HEK293 (cell line): Measurements from ENCODE around the gene KLK7.
A peak's percentile ranks its signal among the peaks of the same experiment; 100 is the strongest.

ENCODE experiments used
- CTCF ChIA-PET: fragments of 350-600 bp; formaldehyde crosslinking; extraction: SDS; loops from one replicate; lab custom pipeline; 2021; ENCODE audit warnings: antibody characterized with exemption; lab: Yijun Ruan, JAX
- POLR2A ChIA-PET: fragments of 300-600 bp; formaldehyde crosslinking; extraction: SDS; loops from one replicate; lab custom pipeline; 2020; ENCODE audit warnings: antibody characterized with exemption, inconsistent platforms; lab: Yijun Ruan, JAX
- H3K27ac ChIP-seq: fragments of 200-500 bp; sonication (Bioruptor generic); 2 replicates; pipeline ENCODE4 v1.5.1; 2014; ENCODE audit warnings: low read depth, low read length, control low read depth, inconsistent platforms; ENCODE audit errors: extremely low read depth
- H3K36me3 ChIP-seq, 2 experiments: fragments of 200-500 bp in 1 of 2; sonication (Bioruptor generic) in 1 of 2; 1 replicate in 1 of 2; 2 replicates in 1 of 2; pipeline ENCODE4 v1.5.1; 2014 to 2017; ENCODE audit warnings: inconsistent platforms in 2 of 2, low read length in 2 of 2; ENCODE audit not compliant: control insufficient read depth in 2 of 2, insufficient read depth in 1 of 2
- H3K4me1 ChIP-seq: fragments of 200-500 bp; sonication (Bioruptor generic); 2 replicates; pipeline ENCODE4 v1.5.1; 2014; ENCODE audit warnings: mild to moderate bottlenecking, low read length, inconsistent platforms; ENCODE audit not compliant: control insufficient read depth, insufficient read depth
- H3K4me3 ChIP-seq: 2 replicates; pipeline ENCODE4 v1.5.1; 2011; ENCODE audit warnings: low read depth, mild to moderate bottlenecking, control low read depth, low read length, moderate library complexity
- H3K9me3 ChIP-seq: fragments of 200-500 bp; sonication (Bioruptor generic); 2 replicates; pipeline ENCODE4 v1.5.1; 2014; ENCODE audit warnings: low read depth, low read length, inconsistent platforms; ENCODE audit not compliant: control insufficient read depth, insufficient read depth
- PRDM1 ChIP-seq: fragments of 450-650 bp; formaldehyde crosslinking; IDR thresholded peaks from 2 replicates; pipeline ENCODE4; 2016; ENCODE audit warnings: missing biosample characterization, missing genetic modification characterization
- WT1 ChIP-seq: fragments of 450-650 bp; formaldehyde crosslinking; IDR thresholded peaks from 2 replicates; pipeline ENCODE4 v1.5.1; 2016; ENCODE audit warnings: missing biosample characterization, missing genetic modification characterization
- ZBTB17 ChIP-seq: fragments of 450-650 bp; formaldehyde crosslinking; IDR thresholded peaks from 2 replicates; pipeline ENCODE4 v1.5.1; 2016; ENCODE audit warnings: missing biosample characterization, missing genetic modification characterization
- ZBTB21 ChIP-seq: fragments of 450-650 bp; formaldehyde crosslinking; IDR thresholded peaks from 2 replicates; pipeline ENCODE4 v1.5.1; 2017; ENCODE audit warnings: missing biosample characterization, missing genetic modification characterization
- ZIC2 ChIP-seq: fragments of 450-650 bp; formaldehyde crosslinking; IDR thresholded peaks from 2 replicates; pipeline ENCODE4 v1.5.1; 2016; ENCODE audit warnings: missing biosample characterization, missing genetic modification characterization
- ZNF19 ChIP-seq: fragments of 450-650 bp; formaldehyde crosslinking; IDR thresholded peaks from 2 replicates; pipeline ENCODE4; 2016; ENCODE audit warnings: missing biosample characterization, missing genetic modification characterization, low read depth
- ZNF335 ChIP-seq: fragments of 450-650 bp; formaldehyde crosslinking; conservative IDR thresholded peaks from 2 replicates; pipeline ENCODE4 v1.5.1; 2016; ENCODE audit warnings: missing biosample characterization, missing genetic modification characterization
- ZNF341 ChIP-seq: fragments of 450-650 bp; formaldehyde crosslinking; IDR thresholded peaks from 2 replicates; pipeline ENCODE4; 2016; ENCODE audit warnings: low read depth, missing biosample characterization, missing genetic modification characterization
- ZNF350 ChIP-seq: fragments of 450-650 bp; formaldehyde crosslinking; IDR thresholded peaks from 2 replicates; pipeline ENCODE4 v1.5.0; 2017; ENCODE audit warnings: missing biosample characterization, mild to moderate bottlenecking, missing genetic modification characterization
- ZNF510 ChIP-seq: fragments of 450-650 bp; formaldehyde crosslinking; IDR thresholded peaks from 2 replicates; pipeline ENCODE4 v1.5.1; 2018; ENCODE audit warnings: mild to moderate bottlenecking, missing genetic modification characterization, missing biosample characterization; ENCODE audit not compliant: insufficient replicate concordance
- ZNF600 ChIP-seq: fragments of 450-650 bp; formaldehyde crosslinking; IDR thresholded peaks from 2 replicates; pipeline ENCODE4 v1.5.1; 2016; ENCODE audit warnings: missing biosample characterization, missing genetic modification characterization
- ZNF629 ChIP-seq: fragments of 450-650 bp; formaldehyde crosslinking; IDR thresholded peaks from 2 replicates; pipeline ENCODE4 v1.5.1; 2017; ENCODE audit warnings: missing biosample characterization, missing genetic modification characterization
- ZNF658 ChIP-seq: fragments of 450-650 bp; formaldehyde crosslinking; IDR thresholded peaks from 2 replicates; pipeline ENCODE4; 2016; ENCODE audit warnings: missing biosample characterization, missing genetic modification characterization
- ZNF76 ChIP-seq: fragments of 450-650 bp; formaldehyde crosslinking; IDR thresholded peaks from 2 replicates; pipeline ENCODE4; 2016; ENCODE audit warnings: low read depth, missing biosample characterization, missing genetic modification characterization, borderline replicate concordance
- ZNF777 ChIP-seq: fragments of 450-650 bp; formaldehyde crosslinking; IDR thresholded peaks from 2 replicates; pipeline ENCODE4 v1.5.1; 2017; ENCODE audit warnings: missing biosample characterization, missing genetic modification characterization, borderline replicate concordance
- TF ChIP-seq, protein P1 (sequence below): fragments of 450-650 bp; formaldehyde crosslinking; IDR thresholded peaks from 2 replicates; pipeline ENCODE4 v1.5.1; 2016; ENCODE audit warnings: missing biosample characterization, missing genetic modification characterization
- TF ChIP-seq, protein P2 (sequence below): fragments of 450-650 bp; formaldehyde crosslinking; IDR thresholded peaks from 2 replicates; pipeline ENCODE4 v1.5.1; 2016; ENCODE audit warnings: missing biosample characterization, missing genetic modification characterization, low read depth
- TF ChIP-seq, protein P3 (sequence below): fragments of 450-650 bp; formaldehyde crosslinking; IDR thresholded peaks from 2 replicates; pipeline ENCODE4 v1.5.1; 2017; ENCODE audit warnings: missing biosample characterization, missing genetic modification characterization
- TF ChIP-seq, protein P4 (sequence below): fragments of 450-650 bp; formaldehyde crosslinking; IDR thresholded peaks from 2 replicates; pipeline ENCODE4 v1.5.1; 2016; ENCODE audit warnings: missing biosample characterization, missing genetic modification characterization
- TF ChIP-seq, protein P5 (sequence below): fragments of 450-650 bp; formaldehyde crosslinking; IDR thresholded peaks from 2 replicates; pipeline ENCODE4 v1.5.1; 2016; ENCODE audit warnings: missing biosample characterization, missing genetic modification characterization

The KLK7 gene

DNA sequence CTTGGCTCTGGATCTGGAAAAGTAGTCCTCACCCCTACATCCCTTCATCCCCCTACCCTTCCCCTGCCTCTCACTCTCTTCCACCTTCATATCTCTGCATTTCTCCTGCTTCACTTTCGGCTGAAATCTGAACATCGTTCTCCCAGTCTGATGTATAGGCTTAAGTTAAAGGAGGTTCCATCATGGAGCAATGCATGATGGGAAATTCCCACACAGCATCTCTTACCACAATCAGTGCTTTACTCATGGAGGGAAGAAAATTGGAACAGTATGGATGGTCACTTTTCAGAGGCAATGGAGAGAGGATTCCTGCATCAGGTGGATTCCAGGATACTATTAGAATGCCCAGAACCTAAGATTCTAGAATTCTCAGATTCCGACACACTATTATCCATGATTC is 23.8 kb upstream of the KLK7 start:
- TF ChIP-seq WT1, result no peak
- TF ChIP-seq, protein P1, sequence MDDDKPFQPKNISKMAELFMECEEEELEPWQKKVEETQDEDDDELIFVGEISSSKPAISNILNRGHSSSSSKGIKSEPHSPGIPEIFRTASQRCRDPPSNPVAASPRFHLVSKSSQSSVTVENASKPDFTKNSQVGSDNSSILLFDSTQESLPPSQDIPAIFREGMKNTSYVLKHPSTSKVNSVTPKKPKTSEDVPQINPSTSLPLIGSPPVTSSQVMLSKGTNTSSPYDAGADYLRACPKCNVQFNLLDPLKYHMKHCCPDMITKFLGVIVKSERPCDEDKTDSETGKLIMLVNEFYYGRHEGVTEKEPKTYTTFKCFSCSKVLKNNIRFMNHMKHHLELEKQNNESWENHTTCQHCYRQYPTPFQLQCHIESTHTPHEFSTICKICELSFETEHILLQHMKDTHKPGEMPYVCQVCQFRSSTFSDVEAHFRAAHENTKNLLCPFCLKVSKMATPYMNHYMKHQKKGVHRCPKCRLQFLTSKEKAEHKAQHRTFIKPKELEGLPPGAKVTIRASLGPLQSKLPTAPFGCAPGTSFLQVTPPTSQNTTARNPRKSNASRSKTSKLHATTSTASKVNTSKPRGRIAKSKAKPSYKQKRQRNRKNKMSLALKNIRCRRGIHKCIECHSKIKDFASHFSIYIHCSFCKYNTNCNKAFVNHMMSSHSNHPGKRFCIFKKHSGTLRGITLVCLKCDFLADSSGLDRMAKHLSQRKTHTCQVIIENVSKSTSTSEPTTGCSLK, result no peak
- no peak for TF ChIP-seq ZNF19 (tag by site-specific recombination)
- peak; percentile 48; the same call in 1 of the 2 replicates for TF ChIP-seq ZNF76 (tag by site-specific recombination)
- peak; percentile 65 for TF ChIP-seq PRDM1 (tag by site-specific recombination)
- 0 out of 2 replicates have a peak, but pooled peaks have one; percentile 16 for TF ChIP-seq ZNF600
- no peak for TF ChIP-seq ZNF335 (tag by site-specific recombination)
- TF ChIP-seq ZIC2, result no peak
- no peak for TF ChIP-seq ZNF777 (tag by site-specific recombination)
- ChIA-PET POLR2A (no interaction called here), CTCF (interaction anchor here (0.9 kb wide), 1 partner anchor 9 kb away, joined by 3 read pairs; no protein-coding TSS in a partner anchor)
- Histone ChIP-seq H3K27ac (no peak overlapping the region), H3K36me3 (no peaks in the 10 kb centered on the region), H3K4me1 (no peaks in the 10 kb centered on the region), H3K4me3 (no peak overlapping the region), H3K9me3 (no peaks in the 10 kb centered on the region)

DNA sequence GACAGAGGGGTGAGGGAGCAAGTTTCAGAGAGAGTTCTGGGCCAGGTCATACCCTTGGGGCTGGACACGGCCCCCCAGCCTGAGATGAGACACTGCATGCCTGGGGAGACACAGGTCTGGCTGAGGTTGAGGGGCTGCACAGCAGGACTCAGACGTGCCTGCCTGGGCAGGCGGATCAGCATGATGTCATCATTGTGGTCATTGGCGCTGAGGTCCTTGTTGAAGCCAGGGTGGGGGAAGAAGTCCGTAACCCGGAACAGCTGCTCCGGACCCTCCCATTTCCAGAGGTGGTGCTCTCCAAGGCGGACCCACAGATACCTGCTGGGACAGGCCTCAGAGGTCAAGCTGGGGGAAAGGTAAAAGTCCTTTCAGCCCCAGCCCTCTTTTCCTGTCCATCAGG is 22.7 kb upstream of the KLK7 start:
- H3K36me3 ChIP-seq, result no peaks in the 10 kb centered on the region
- no peak overlapping the region for H3K27ac ChIP-seq
- H3K4me1 ChIP-seq, result no peaks in the 10 kb centered on the region
- TF ChIP-seq ZNF341, result peak; percentile 58; the same call in 1 of the 2 replicates
- TF ChIP-seq, protein P2, sequence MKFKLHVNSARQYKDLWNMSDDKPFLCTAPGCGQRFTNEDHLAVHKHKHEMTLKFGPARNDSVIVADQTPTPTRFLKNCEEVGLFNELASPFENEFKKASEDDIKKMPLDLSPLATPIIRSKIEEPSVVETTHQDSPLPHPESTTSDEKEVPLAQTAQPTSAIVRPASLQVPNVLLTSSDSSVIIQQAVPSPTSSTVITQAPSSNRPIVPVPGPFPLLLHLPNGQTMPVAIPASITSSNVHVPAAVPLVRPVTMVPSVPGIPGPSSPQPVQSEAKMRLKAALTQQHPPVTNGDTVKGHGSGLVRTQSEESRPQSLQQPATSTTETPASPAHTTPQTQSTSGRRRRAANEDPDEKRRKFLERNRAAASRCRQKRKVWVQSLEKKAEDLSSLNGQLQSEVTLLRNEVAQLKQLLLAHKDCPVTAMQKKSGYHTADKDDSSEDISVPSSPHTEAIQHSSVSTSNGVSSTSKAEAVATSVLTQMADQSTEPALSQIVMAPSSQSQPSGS (tag by site-specific recombination), result peak; percentile 87
- TF ChIP-seq ZNF600, result peak; percentile 42; the same call in 1 of the 2 replicates
- no peak for TF ChIP-seq ZNF510 (tag by site-specific recombination)
- TF ChIP-seq, protein P3, sequence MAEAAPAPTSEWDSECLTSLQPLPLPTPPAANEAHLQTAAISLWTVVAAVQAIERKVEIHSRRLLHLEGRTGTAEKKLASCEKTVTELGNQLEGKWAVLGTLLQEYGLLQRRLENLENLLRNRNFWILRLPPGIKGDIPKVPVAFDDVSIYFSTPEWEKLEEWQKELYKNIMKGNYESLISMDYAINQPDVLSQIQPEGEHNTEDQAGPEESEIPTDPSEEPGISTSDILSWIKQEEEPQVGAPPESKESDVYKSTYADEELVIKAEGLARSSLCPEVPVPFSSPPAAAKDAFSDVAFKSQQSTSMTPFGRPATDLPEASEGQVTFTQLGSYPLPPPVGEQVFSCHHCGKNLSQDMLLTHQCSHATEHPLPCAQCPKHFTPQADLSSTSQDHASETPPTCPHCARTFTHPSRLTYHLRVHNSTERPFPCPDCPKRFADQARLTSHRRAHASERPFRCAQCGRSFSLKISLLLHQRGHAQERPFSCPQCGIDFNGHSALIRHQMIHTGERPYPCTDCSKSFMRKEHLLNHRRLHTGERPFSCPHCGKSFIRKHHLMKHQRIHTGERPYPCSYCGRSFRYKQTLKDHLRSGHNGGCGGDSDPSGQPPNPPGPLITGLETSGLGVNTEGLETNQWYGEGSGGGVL (tag by site-specific recombination), result 0 out of 2 replicates have a peak, but pooled peaks have one; percentile 10
- no peak for TF ChIP-seq ZNF658 (tag by site-specific recombination)
- TF ChIP-seq ZNF350 (tag by site-specific recombination), result no peak
- TF ChIP-seq, protein P4, sequence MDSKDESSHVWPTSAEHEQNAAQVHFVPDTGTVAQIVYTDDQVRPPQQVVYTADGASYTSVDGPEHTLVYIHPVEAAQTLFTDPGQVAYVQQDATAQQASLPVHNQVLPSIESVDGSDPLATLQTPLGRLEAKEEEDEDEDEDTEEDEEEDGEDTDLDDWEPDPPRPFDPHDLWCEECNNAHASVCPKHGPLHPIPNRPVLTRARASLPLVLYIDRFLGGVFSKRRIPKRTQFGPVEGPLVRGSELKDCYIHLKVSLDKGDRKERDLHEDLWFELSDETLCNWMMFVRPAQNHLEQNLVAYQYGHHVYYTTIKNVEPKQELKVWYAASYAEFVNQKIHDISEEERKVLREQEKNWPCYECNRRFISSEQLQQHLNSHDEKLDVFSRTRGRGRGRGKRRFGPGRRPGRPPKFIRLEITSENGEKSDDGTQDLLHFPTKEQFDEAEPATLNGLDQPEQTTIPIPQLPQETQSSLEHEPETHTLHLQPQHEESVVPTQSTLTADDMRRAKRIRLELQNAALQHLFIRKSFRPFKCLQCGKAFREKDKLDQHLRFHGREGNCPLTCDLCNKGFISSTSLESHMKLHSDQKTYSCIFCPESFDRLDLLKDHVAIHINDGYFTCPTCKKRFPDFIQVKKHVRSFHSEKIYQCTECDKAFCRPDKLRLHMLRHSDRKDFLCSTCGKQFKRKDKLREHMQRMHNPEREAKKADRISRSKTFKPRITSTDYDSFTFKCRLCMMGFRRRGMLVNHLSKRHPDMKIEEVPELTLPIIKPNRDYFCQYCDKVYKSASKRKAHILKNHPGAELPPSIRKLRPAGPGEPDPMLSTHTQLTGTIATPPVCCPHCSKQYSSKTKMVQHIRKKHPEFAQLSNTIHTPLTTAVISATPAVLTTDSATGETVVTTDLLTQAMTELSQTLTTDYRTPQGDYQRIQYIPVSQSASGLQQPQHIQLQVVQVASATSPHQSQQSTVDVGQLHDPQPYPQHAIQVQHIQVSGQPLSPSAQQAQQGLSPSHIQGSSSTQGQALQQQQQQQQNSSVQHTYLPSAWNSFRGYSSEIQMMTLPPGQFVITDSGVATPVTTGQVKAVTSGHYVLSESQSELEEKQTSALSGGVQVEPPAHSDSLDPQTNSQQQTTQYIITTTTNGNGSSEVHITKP, result peak; percentile 23; the same call in 1 of the 2 replicates
- peak; percentile 71 for TF ChIP-seq ZIC2
- 0 out of 2 replicates have a peak, but pooled peaks have one; percentile 28 for TF ChIP-seq ZBTB21 (tag by site-specific recombination)
- peak; percentile 65 for TF ChIP-seq ZBTB17 (tag by site-specific recombination)
- TF ChIP-seq, protein P5, sequence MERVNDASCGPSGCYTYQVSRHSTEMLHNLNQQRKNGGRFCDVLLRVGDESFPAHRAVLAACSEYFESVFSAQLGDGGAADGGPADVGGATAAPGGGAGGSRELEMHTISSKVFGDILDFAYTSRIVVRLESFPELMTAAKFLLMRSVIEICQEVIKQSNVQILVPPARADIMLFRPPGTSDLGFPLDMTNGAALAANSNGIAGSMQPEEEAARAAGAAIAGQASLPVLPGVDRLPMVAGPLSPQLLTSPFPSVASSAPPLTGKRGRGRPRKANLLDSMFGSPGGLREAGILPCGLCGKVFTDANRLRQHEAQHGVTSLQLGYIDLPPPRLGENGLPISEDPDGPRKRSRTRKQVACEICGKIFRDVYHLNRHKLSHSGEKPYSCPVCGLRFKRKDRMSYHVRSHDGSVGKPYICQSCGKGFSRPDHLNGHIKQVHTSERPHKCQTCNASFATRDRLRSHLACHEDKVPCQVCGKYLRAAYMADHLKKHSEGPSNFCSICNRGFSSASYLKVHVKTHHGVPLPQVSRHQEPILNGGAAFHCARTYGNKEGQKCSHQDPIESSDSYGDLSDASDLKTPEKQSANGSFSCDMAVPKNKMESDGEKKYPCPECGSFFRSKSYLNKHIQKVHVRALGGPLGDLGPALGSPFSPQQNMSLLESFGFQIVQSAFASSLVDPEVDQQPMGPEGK (tag by site-specific recombination), result peak; percentile 45
- TF ChIP-seq ZNF629 (tag by site-specific recombination), result peak; percentile 75
- TF ChIP-seq, all 188 proteins: peak for 10
- ChIA-PET CTCF (no interaction called here), POLR2A (no interaction called here)
- Histone ChIP-seq H3K4me3 (no peak overlapping the region), H3K9me3 (no peaks in the 10 kb centered on the region)
